HG02678 (cell line): Measurements from ENCODE around the gene RAX2.
"Not testable (repeated sequence)": the region's sequence is repeated elsewhere in the genome, so short reads cannot be mapped to it uniquely, and the experiment has no call there.

Source experiments
- ATAC-seq: cut with Tn5 transposase; IDR thresholded peaks from one replicate; pipeline ENCODE4 v1.9.1; 2021; ENCODE audit warnings: mild to moderate bottlenecking, moderate library complexity; ENCODE audit not compliant: unreplicated experiment

The RAX2 gene

GRCh38 chr19:3778899-3779723, 7.1 kb upstream of the RAX2 start:
- ATAC-seq: no peak

GRCh38 chr19:3778104-3778867, 6.3 kb upstream of the RAX2 start:
- ATAC-seq: no peak

GRCh38 chr19:3776479-3777040, 4.5 kb upstream of the RAX2 start:
- ATAC-seq: no peak

GRCh38 chr19:3775831-3776230, 3.8 kb upstream of the RAX2 start:
- ATAC-seq: no peak

- ATAC-seq: no peak
Observed at GRCh38 chr19:3775374-3775711, 3.3 kb upstream of the RAX2 start.

GRCh38 chr19:3774621-3775373, 2.8 kb upstream of the RAX2 start:
- ATAC-seq: no peak

GRCh38 chr19:3773814-3774515, 1.9 kb upstream of the RAX2 start:
- ATAC-seq: no peak

- no peak for ATAC-seq
Observed at GRCh38 chr19:3771000-3771905, 775 bp downstream of the RAX2 start.

- ATAC-seq: no peak
Observed at GRCh38 chr19:3770136-3770999, 1.7 kb downstream of the RAX2 start.

GRCh38 chr19:3769494-3769893, 2.5 kb downstream of the RAX2 start:
- no peak for ATAC-seq

GRCh38 chr19:3768748-3769099, 3.3 kb downstream of the RAX2 start:
- no peak for ATAC-seq

- ATAC-seq: no peak
Observed at GRCh38 chr19:3768015-3768747, 3.8 kb downstream of the RAX2 start.

GRCh38 chr19:3767050-3767449, 5.0 kb downstream of the RAX2 start:
- ATAC-seq: no peak

- ATAC-seq: no peak
Observed at GRCh38 chr19:3766520-3766919, 5.5 kb downstream of the RAX2 start.

GRCh38 chr19:3765757-3766156, 6.3 kb downstream of the RAX2 start:
- ATAC-seq: not testable (repeated sequence)

GRCh38 chr19:3765121-3765520, 6.9 kb downstream of the RAX2 start:
- ATAC-seq: no peak

GRCh38 chr19:3762501-3763459, 9.2 kb downstream of the RAX2 start, which contains the start of gene MRPL54:
TSS of gene MRPL54 (plus strand) at chr19:3762682. CDS start at chr19:3762701, 19 bp downstream.
- ATAC-seq: peak; percentile 81
